ENCODE results near the gene G2E3. TPM values are rescaled to one million over a fixed set of nuclear protein-coding genes. Genes with fewer than 3 reads are reported as not detected.

Gene G2E3, protein sequence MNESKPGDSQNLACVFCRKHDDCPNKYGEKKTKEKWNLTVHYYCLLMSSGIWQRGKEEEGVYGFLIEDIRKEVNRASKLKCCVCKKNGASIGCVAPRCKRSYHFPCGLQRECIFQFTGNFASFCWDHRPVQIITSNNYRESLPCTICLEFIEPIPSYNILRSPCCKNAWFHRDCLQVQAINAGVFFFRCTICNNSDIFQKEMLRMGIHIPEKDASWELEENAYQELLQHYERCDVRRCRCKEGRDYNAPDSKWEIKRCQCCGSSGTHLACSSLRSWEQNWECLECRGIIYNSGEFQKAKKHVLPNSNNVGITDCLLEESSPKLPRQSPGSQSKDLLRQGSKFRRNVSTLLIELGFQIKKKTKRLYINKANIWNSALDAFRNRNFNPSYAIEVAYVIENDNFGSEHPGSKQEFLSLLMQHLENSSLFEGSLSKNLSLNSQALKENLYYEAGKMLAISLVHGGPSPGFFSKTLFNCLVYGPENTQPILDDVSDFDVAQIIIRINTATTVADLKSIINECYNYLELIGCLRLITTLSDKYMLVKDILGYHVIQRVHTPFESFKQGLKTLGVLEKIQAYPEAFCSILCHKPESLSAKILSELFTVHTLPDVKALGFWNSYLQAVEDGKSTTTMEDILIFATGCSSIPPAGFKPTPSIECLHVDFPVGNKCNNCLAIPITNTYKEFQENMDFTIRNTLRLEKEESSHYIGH
- total RNA-seq = 10 to 100 TPM in 3 of 4 donors, 1 to 10 TPM in 1; 4.1 to 15.6 (median 11.7) TPM

DNA sequence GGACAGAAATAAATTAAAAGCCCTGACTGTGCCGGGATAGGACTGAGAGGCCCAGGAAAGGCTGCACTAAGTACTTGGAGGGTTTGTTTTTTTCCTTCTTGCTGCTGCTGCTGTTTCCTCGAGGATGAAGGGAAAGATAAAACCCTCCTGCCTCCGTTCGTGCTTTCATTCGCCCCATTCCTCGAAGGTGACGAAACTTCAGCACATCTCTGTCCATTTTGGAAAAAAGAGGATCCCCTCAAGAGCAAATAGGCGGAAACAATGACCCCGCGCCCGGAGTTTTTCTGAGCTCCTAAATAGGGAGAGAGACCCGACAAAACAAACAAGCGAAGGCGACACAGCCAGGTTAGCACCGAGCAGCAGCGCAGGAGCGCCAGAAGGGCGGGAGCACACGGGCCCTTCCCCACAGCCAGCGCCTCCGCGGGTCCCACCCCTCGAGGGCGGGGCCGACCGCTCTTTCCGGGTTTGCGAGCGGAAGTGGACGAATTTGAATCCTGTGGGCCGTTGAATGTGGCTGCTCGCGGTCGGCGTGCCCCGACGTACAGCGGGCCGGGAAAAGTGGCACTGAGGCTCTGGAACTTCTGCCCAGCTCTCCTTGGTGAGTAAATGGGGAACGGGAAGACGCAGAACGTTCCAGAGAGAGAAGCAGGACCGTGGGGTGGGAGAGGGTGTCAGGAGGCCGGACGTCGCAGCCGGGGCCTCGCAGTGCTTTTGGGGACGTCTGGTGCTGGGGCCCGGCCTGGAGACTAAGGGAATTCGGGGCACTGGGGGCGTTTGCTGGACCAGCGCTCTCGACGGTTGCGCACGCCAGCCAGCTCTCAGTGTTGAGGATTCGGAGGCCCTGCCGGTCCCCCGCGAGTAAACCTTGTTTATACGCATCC is at the start of gene G2E3:
G2E3 (plus strand) TSS at position 484 of the 881 bp plus-strand sequence. CDS start 21,922 bp downstream, outside the sequence.
- Histone ChIP-seq H3K4me1 (peaks cover 0 to 29% (median 11%) of the 10 kb centered on the region in 3 donors), H3K27ac (peak within 1 kb of the TSS; percentile 85 to 92 (median 90)), H3K4me3 (peak within 1 kb of the TSS; percentile 76 to 93 (median 77)), H3K27me3 (no peaks in the 10 kb centered on the region), H3K9me3 (no peaks in the 10 kb centered on the region), H3K36me3 (no peaks in the 10 kb centered on the region)
- 0 to 1% methylated on average over 16 to 21 of the region's 62 CpGs for WGBS, 2 donors
- DNase-seq = peak; percentile 25
- peak in 2 of 4 donors; percentile 67 to 78 for TF ChIP-seq POLR2A (IDR thresholded peaks at IDR 0.05)
- TF ChIP-seq, protein P1, sequence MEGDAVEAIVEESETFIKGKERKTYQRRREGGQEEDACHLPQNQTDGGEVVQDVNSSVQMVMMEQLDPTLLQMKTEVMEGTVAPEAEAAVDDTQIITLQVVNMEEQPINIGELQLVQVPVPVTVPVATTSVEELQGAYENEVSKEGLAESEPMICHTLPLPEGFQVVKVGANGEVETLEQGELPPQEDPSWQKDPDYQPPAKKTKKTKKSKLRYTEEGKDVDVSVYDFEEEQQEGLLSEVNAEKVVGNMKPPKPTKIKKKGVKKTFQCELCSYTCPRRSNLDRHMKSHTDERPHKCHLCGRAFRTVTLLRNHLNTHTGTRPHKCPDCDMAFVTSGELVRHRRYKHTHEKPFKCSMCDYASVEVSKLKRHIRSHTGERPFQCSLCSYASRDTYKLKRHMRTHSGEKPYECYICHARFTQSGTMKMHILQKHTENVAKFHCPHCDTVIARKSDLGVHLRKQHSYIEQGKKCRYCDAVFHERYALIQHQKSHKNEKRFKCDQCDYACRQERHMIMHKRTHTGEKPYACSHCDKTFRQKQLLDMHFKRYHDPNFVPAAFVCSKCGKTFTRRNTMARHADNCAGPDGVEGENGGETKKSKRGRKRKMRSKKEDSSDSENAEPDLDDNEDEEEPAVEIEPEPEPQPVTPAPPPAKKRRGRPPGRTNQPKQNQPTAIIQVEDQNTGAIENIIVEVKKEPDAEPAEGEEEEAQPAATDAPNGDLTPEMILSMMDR (IDR thresholded peaks at IDR 0.05) = no peak
- intact Hi-C loops (cut with DNase I) = no loop called here

DNA sequence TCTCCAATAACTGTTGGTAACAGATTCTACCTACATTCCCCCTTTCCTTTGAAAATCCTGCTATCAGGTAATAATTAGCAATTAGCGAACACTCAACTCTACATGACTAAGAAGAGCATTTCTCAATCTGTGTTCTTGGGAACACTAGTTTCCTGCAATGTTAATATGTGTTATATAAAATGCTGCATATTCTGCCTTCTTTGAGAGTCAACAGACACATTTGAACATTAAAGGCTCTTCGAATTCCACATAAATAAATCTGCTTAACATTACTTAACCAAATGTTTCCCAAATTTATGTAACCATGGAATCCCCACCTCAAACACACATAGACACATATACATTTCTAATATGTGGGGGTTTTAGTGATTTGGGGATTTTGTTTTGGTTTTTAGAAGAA is 41.2 kb upstream of the G2E3 start:
- WGBS, 2 donors = 72 to 83% methylated on average over 2 of the region's 2 CpGs
- Histone ChIP-seq H3K36me3 (no peaks in the 10 kb centered on the region), H3K4me1 (no peaks in the 10 kb centered on the region), H3K27me3 (no peaks in the 10 kb centered on the region), H3K9me3 (no peaks in the 10 kb centered on the region), H3K27ac (no peak overlapping the region), H3K4me3 (no peak overlapping the region)
- DNase-seq = no peak
- intact Hi-C loops (cut with DNase I) = no loop called here
- no peak for TF ChIP-seq POLR2A (IDR thresholded peaks at IDR 0.05)
- TF ChIP-seq, protein P1 (IDR thresholded peaks at IDR 0.05) = no peak

DNA sequence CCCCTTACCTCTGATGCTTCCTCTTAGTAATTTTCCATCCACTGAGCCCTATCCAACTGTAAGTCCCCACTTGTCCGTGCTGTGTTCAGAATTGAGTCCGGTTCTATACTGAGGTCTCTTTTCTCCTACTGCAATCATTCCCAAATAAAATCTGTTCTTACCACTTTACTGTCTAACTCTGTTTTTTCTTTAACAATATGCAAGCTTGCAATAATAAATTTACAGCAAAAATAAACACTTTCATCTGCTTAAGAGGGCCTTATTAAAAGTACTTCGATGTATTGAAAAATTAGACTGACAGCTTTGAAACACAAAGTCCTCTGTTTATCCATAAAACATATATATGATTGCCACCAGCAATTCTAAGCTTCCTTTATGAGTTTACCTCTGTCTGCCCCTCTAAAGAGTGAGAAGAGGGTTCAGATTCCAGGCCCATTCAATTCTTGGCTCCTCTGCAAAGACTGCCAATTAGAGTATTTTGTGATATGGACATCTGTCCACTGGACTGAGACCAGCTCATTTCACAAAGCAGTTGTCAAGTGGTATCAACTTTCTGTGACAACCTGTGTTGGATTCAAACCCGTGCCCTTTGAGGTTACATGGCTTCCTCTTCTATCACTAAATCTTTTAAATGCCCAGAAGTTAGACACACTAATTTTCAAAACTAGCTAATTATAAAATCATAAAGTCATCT is 39.9 kb upstream of the G2E3 start:
- no peaks in the 10 kb centered on the region for H3K36me3 ChIP-seq
- no peak overlapping the region for H3K27ac ChIP-seq
- no peaks in the 10 kb centered on the region for H3K9me3 ChIP-seq
- TF ChIP-seq, protein P1 (IDR thresholded peaks at IDR 0.05) = no peak
- TF ChIP-seq POLR2A (IDR thresholded peaks at IDR 0.05) = no peak
- 87 to 93% methylated on average over 4 of the region's 4 CpGs for WGBS, 2 donors
- intact Hi-C loops (cut with DNase I) = no loop called here
- DNase-seq = no peak
- no peak overlapping the region for H3K4me3 ChIP-seq
- H3K27me3 ChIP-seq = no peaks in the 10 kb centered on the region
- H3K4me1 ChIP-seq = no peaks in the 10 kb centered on the region

GRCh38 chr14:30519961-30520360 is 39.0 kb upstream of the G2E3 start:
- intact Hi-C loops (cut with DNase I) = no loop called here
- Histone ChIP-seq H3K27ac (no peak overlapping the region), H3K27me3 (no peaks in the 10 kb centered on the region), H3K9me3 (no peaks in the 10 kb centered on the region), H3K36me3 (no peaks in the 10 kb centered on the region), H3K4me1 (no peaks in the 10 kb centered on the region), H3K4me3 (no peak overlapping the region)
- no peak for DNase-seq
- 70 to 81% methylated on average over 1 of the region's 1 CpG for WGBS, 2 donors
- TF ChIP-seq, protein P1 (IDR thresholded peaks at IDR 0.05) = no peak
- no peak for TF ChIP-seq POLR2A (IDR thresholded peaks at IDR 0.05)
